ENCODE measurements around the gene INTS14. TPM values are rescaled to one million over a fixed set of nuclear protein-coding genes. Genes with fewer than 3 reads are reported as not detected.

The INTS14 gene
- total RNA-seq, 1 experiment from 2014 or later = 23.8 TPM

- intact Hi-C loops (cut with micrococcal nuclease) = loop anchor here (5.0 kb wide), 1 partner anchor 172 kb away; no protein-coding TSS in a partner anchor
- Histone ChIP-seq H3K4me2 (ENCODE audit: low read length) (no peak overlapping the region), H3K79me2 (ENCODE audit: low read length) (no peaks in the 10 kb centered on the region), H3K27me3 (ENCODE audit: low read length) (no peaks in the 10 kb centered on the region), H3F3A (ENCODE audit: low read length, unreplicated experiment) (peaks cover 9% of the 10 kb centered on the region), H3K36me3 (ENCODE audit: low read depth, low read length) (no peaks in the 10 kb centered on the region), H3K9me3 (ENCODE audit: low read length) (no peaks in the 10 kb centered on the region), H2AFZ (ENCODE audit: low read length) (no peak overlapping the region), H3K4me1 (ENCODE audit: insufficient read depth, low read length) (peaks cover 45% of the 10 kb centered on the region), H3K27ac (ENCODE audit: low read length) (no peak overlapping the region), H3K4me3 (ENCODE audit: low read length) (no peak overlapping the region), H4K20me1 (ENCODE audit: low read length) (no peaks in the 10 kb centered on the region), H3K9ac (ENCODE audit: low read length) (no peak overlapping the region), H3K9me2 (replicated peaks; ENCODE audit: low read length) (no peaks in the 10 kb centered on the region)
- BruUV-seq (replicated peaks) = no TSS peak
- no peak for TF ChIP-seq EZH2 (IDR thresholded peaks at IDR 0.05; ENCODE audit: low read length, unreplicated experiment)
- no peak for TF ChIP-seq EZH2phosphoT487 (IDR thresholded peaks at IDR 0.05; ENCODE audit: borderline replicate concordance, low read length)
- TF ChIP-seq CTCF (conservative IDR thresholded peaks at IDR 0.05; ENCODE audit: low read depth, low read length) = no peak
- DNase-seq (no peak), ATAC-seq (no peak; the same call in 1 of the 2 replicates)
- ChIA-PET POLR2A (ENCODE audit: unreplicated experiment) (no interaction called here), CTCF (no interaction called here)
These were observed 44.5 kb upstream of the INTS14 start for GRCh38 chr15:65655457-65655856.

GRCh38 chr15:65655026-65655425, 44.1 kb upstream of the INTS14 start:
- no peaks in the 10 kb centered on the region for H3K9me3 ChIP-seq (ENCODE audit: low read length)
- ChIA-PET CTCF (no interaction called here), POLR2A (ENCODE audit: unreplicated experiment) (no interaction called here)
- no peak overlapping the region for H3K9ac ChIP-seq (ENCODE audit: low read length)
- H3K9me2 ChIP-seq (replicated peaks; ENCODE audit: low read length) = no peaks in the 10 kb centered on the region
- DNase-seq (peak; percentile 38), ATAC-seq (peak; percentile 55)
- H3F3A ChIP-seq (ENCODE audit: low read length, unreplicated experiment) = peaks cover 9% of the 10 kb centered on the region
- no peaks in the 10 kb centered on the region for H3K27me3 ChIP-seq (ENCODE audit: low read length)
- no peak overlapping the region for H3K27ac ChIP-seq (ENCODE audit: low read length)
- BruUV-seq (replicated peaks) = no TSS peak
- intact Hi-C loops (cut with micrococcal nuclease) = loop anchor here (5.0 kb wide), 1 partner anchor 172 kb away; no protein-coding TSS in a partner anchor
- no peak overlapping the region for H3K4me2 ChIP-seq (ENCODE audit: low read length)
- no peak overlapping the region for H2AFZ ChIP-seq (ENCODE audit: low read length)
- TF ChIP-seq CTCF (conservative IDR thresholded peaks at IDR 0.05; ENCODE audit: low read depth, low read length) = no peak
- TF ChIP-seq EZH2 (IDR thresholded peaks at IDR 0.05; ENCODE audit: low read length, unreplicated experiment) = no peak
- TF ChIP-seq EZH2phosphoT487 (IDR thresholded peaks at IDR 0.05; ENCODE audit: borderline replicate concordance, low read length) = no peak
- peaks cover 43% of the 10 kb centered on the region for H3K4me1 ChIP-seq (ENCODE audit: insufficient read depth, low read length)
- no peaks in the 10 kb centered on the region for H4K20me1 ChIP-seq (ENCODE audit: low read length)
- H3K36me3 ChIP-seq (ENCODE audit: low read depth, low read length) = no peaks in the 10 kb centered on the region
- no peaks in the 10 kb centered on the region for H3K79me2 ChIP-seq (ENCODE audit: low read length)
- H3K4me3 ChIP-seq (ENCODE audit: low read length) = no peak overlapping the region

- H4K20me1 ChIP-seq (ENCODE audit: low read length) = no peaks in the 10 kb centered on the region
- H3K36me3 ChIP-seq (ENCODE audit: low read depth, low read length) = no peaks in the 10 kb centered on the region
- H2AFZ ChIP-seq (ENCODE audit: low read length) = no peak overlapping the region
- intact Hi-C loops (cut with micrococcal nuclease) = no loop called here
- no peak overlapping the region for H3K4me2 ChIP-seq (ENCODE audit: low read length)
- H3K9ac ChIP-seq (ENCODE audit: low read length) = no peak overlapping the region
- H3K27ac ChIP-seq (ENCODE audit: low read length) = no peak overlapping the region
- no peaks in the 10 kb centered on the region for H3K9me2 ChIP-seq (replicated peaks; ENCODE audit: low read length)
- no peak for DNase-seq
- ChIA-PET POLR2A (ENCODE audit: unreplicated experiment) (interaction anchor here (0.6 kb wide), 3 partner anchors 17 to 81 kb away, joined by 4 to 8 read pairs (median 7); no protein-coding TSS in a partner anchor), CTCF (interaction anchor here (0.6 kb wide), 1 partner anchor 356 kb away, joined by 3 read pairs; no protein-coding TSS in a partner anchor)
- peaks cover 4% of the 10 kb centered on the region for H3F3A ChIP-seq (ENCODE audit: low read length, unreplicated experiment)
- H3K4me3 ChIP-seq (ENCODE audit: low read length) = no peak overlapping the region
- no TSS peak for BruUV-seq (replicated peaks)
- no peaks in the 10 kb centered on the region for H3K79me2 ChIP-seq (ENCODE audit: low read length)
- H3K27me3 ChIP-seq (ENCODE audit: low read length) = no peaks in the 10 kb centered on the region
- H3K9me3 ChIP-seq (ENCODE audit: low read length) = no peaks in the 10 kb centered on the region
- peaks cover 33% of the 10 kb centered on the region for H3K4me1 ChIP-seq (ENCODE audit: insufficient read depth, low read length)
- ATAC-seq = no peak
- TF ChIP-seq EZH2 (IDR thresholded peaks at IDR 0.05; ENCODE audit: low read length, unreplicated experiment) (no peak), EZH2phosphoT487 (IDR thresholded peaks at IDR 0.05; ENCODE audit: borderline replicate concordance, low read length) (no peak), CTCF (conservative IDR thresholded peaks at IDR 0.05; ENCODE audit: low read depth, low read length) (no peak)
These were observed 43.0 kb upstream of the INTS14 start for GRCh38 chr15:65653801-65654521.

All from PC-3 (cell line).